ENCODE measurements around the gene DOCK4. TPM values are rescaled to one million over a fixed set of nuclear protein-coding genes. Genes with fewer than 3 reads are reported as not detected.

Gene DOCK4
- total and polyA plus RNA-seq, 2 of the 8 experiments (the other 6 are each of a cell fraction or from before 2014, with no cell fraction given), result 5.1 to 23.6 TPM

GRCh38 chr7:111744501-111745155 lies 461.6 kb downstream of the DOCK4 start:
- Histone ChIP-seq H3K23ac (ENCODE audit: insufficient read length) (no peak overlapping the region), H3K79me2 (ENCODE audit: control insufficient read depth in 1 of 2, insufficient read depth in 2 of 2, low read length in 2 of 2) (no peaks in the 10 kb centered on the region), H2BK20ac (ENCODE audit: low read length) (no peak overlapping the region), H3K79me1 (ENCODE audit: low read depth, low read length) (no peaks in the 10 kb centered on the region), H3K27ac (ENCODE audit: low read depth, low read length) (no peak overlapping the region), H2AFZ (ENCODE audit: low read length) (no peak overlapping the region), H2BK120ac (replicated peaks; ENCODE audit: low read depth, low read length) (no peak overlapping the region), H3K4me3 (ENCODE audit: extremely low read depth in 1 of 4, insufficient read depth in 2 of 4, low read depth in 3 of 4, low read length in 4 of 4) (no peak overlapping the region), H4K5ac (ENCODE audit: insufficient read length, low read depth, low read length) (no peak overlapping the region), H4K91ac (replicated peaks; ENCODE audit: insufficient read length, low read length) (no peak overlapping the region), H3K9me3 (ENCODE audit: insufficient read depth in 2 of 2, low read depth in 1 of 2, low read length in 1 of 2) (peaks cover 0 to 3% of the 10 kb centered on the region in 2 experiments; a peak in 1 of 4 replicates), H3K4ac (replicated peaks; ENCODE audit: insufficient read length, low read depth, low read length) (no peak overlapping the region), H3K18ac (ENCODE audit: extremely low read depth, low read length) (no peak overlapping the region), H3K56ac (replicated peaks; ENCODE audit: insufficient read length, low read depth, low read length) (no peak overlapping the region), H4K8ac (ENCODE audit: extremely low read depth, insufficient read depth, low read length) (no peak overlapping the region), H3K9ac (replicated peaks in 1 of 4; ENCODE audit: extremely low read depth in 1 of 4, low read depth in 3 of 4, low read length in 3 of 4) (no peak overlapping the region), H3K23me2 (ENCODE audit: low read depth, low read length) (no peaks in the 10 kb centered on the region), H2BK15ac (ENCODE audit: low read length) (no peak overlapping the region), H2BK12ac (ENCODE audit: low read depth, low read length) (no peak overlapping the region), H4K20me1 (replicated peaks in 1 of 2; ENCODE audit: control insufficient read depth in 1 of 2, insufficient read depth in 2 of 2, low read length in 2 of 2) (no peaks in the 10 kb centered on the region), H3K36me3 (ENCODE audit: control insufficient read depth in 2 of 4, insufficient read depth in 4 of 4, low read length in 3 of 4) (peaks cover 0 to 3% (median under 1%) of the 10 kb centered on the region in 4 experiments; a peak in 1 of 8 replicates), H3K4me2 (ENCODE audit: insufficient read depth in 1 of 2, low read depth in 2 of 2, low read length in 2 of 2) (no peak overlapping the region), H3K27me3 (replicated peaks in 1 of 4; ENCODE audit: control insufficient read depth in 3 of 4, extremely low read depth in 1 of 4, insufficient read depth in 3 of 4, low read length in 3 of 4) (no peaks in the 10 kb centered on the region), H2BK5ac (ENCODE audit: low read depth, low read length) (no peak overlapping the region), H3K14ac (ENCODE audit: insufficient read length) (no peak overlapping the region), H3K4me1 (replicated peaks in 1 of 4; ENCODE audit: control insufficient read depth in 3 of 4, insufficient read depth in 4 of 4, low read length in 3 of 4) (peaks cover 0 to 9% (median 0%) of the 10 kb centered on the region in 4 experiments; a peak in 1 of 7 replicates), H2AK5ac (ENCODE audit: low read depth, low read length) (no peak overlapping the region)
- POLR2A ChIA-PET (ENCODE audit: partially characterized antibody), result no interaction called here
- CTCF ChIA-PET (ENCODE audit: partially characterized antibody), result interaction anchor here (1.8 to 7.8 kb wide), 4 partner anchors 9 to 656 kb away, joined by 4 to 59 read pairs (median 7); no protein-coding TSS in a partner anchor
- DNase-seq (ENCODE audit: low read depth in 1 of 2, low spot score in 2 of 2) (no peak), FAIRE-seq (no peak)
- 94% methylated on average over 2 of the region's 2 CpGs; no CpG with 5 or more reads in 1 of the 2 experiments for whole genome bisulfite sequencing, 2 experiments (ENCODE audit: extremely low coverage in 1 of 2, insufficient coverage in 1 of 2, insufficient read length in 1 of 2, insufficient replicate concordance in 2 of 2, low coverage in 1 of 2, low lambda C conversion rate in 2 of 2, missing lambda C conversion rate in 1 of 2)
- TF ChIP-seq FOSL1 (IDR thresholded peaks at IDR 0.05; ENCODE audit: insufficient read depth, low read depth, low read length), result no peak
- no peak for TF ChIP-seq HDAC2 (IDR thresholded peaks at IDR 0.05; ENCODE audit: borderline replicate concordance in 1 of 2, low read depth in 2 of 2, low read length in 2 of 2)
- no peak for TF ChIP-seq SIRT6 (IDR thresholded peaks at IDR 0.05; ENCODE audit: low read length)
- no peak for TF ChIP-seq USF2 (IDR thresholded peaks at IDR 0.05; ENCODE audit: low read length)
- TF ChIP-seq, protein P1, sequence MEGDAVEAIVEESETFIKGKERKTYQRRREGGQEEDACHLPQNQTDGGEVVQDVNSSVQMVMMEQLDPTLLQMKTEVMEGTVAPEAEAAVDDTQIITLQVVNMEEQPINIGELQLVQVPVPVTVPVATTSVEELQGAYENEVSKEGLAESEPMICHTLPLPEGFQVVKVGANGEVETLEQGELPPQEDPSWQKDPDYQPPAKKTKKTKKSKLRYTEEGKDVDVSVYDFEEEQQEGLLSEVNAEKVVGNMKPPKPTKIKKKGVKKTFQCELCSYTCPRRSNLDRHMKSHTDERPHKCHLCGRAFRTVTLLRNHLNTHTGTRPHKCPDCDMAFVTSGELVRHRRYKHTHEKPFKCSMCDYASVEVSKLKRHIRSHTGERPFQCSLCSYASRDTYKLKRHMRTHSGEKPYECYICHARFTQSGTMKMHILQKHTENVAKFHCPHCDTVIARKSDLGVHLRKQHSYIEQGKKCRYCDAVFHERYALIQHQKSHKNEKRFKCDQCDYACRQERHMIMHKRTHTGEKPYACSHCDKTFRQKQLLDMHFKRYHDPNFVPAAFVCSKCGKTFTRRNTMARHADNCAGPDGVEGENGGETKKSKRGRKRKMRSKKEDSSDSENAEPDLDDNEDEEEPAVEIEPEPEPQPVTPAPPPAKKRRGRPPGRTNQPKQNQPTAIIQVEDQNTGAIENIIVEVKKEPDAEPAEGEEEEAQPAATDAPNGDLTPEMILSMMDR (IDR thresholded peaks at IDR 0.05; ENCODE audit: control extremely low read depth in 1 of 3, insufficient read depth in 1 of 3, low read depth in 1 of 3, low read length in 3 of 3), result no peak
- TF ChIP-seq BRCA1 (IDR thresholded peaks at IDR 0.05; ENCODE audit: low read depth, low read length), result no peak
- TF ChIP-seq MAX (IDR thresholded peaks at IDR 0.05), result no peak
- TF ChIP-seq SP1 (IDR thresholded peaks at IDR 0.05; ENCODE audit: low read depth, low read length), result no peak
- no peak for TF ChIP-seq GTF2F1 (IDR thresholded peaks at IDR 0.05; ENCODE audit: borderline replicate concordance, low read depth, low read length)

Measured in H1 (cell line).